Prostate gland (tissue), 2 donors: ENCODE results near the gene VSTM2B. TPM values are rescaled to one million over a fixed set of nuclear protein-coding genes. Genes with fewer than 3 reads are reported as not detected.

Source experiments
- DNase-seq: peaks from one replicate; pipeline ENCODE4 v3.0.0-alpha.2; 2019; ENCODE audit warnings: low spot score
- H3K27ac ChIP-seq, 2 donors: fragments of 200-600 bp; sonication (generic); 2 replicates each; pipeline ENCODE4 v1.5.1; 2017 to 2019
- H3K27me3 ChIP-seq: fragments of 200-600 bp; sonication (generic); replicated peaks from 2 replicates; pipeline ENCODE4 v1.5.1; 2019; ENCODE audit not compliant: insufficient read depth
- H3K36me3 ChIP-seq, 2 donors: fragments of 200-600 bp; sonication (generic); 1 replicate in 1 of 2; 2 replicates in 1 of 2; pipeline versions ENCODE4 v1.5.1 to v1.8.1; 2017 to 2019
- H3K4me1 ChIP-seq: fragments of 200-600 bp; sonication (generic); replicated peaks from 2 replicates; pipeline ENCODE4 v1.5.1; 2019
- H3K4me3 ChIP-seq, 2 donors: fragments of 200-600 bp; sonication (generic); 2 replicates each; pipeline ENCODE4 v1.5.1; 2017 to 2019
- H3K9me3 ChIP-seq: fragments of 200-600 bp; sonication (generic); 2 replicates; pipeline ENCODE4 v1.5.1; 2017
- CTCF ChIP-seq, 4 experiments: fragments of 200-600 bp in 2 of 4; fragments of 450-650 bp in 2 of 4; sonication (generic) in 2 of 4; IDR thresholded peaks; 1 replicate in 3 of 4; 2 replicates in 1 of 4; pipeline ENCODE4 v1.5.1; 2016 to 2019; ENCODE audit warnings: antibody characterized with exemption in 4 of 4, mild to moderate bottlenecking in 2 of 4, moderate library complexity in 2 of 4
- POLR2A ChIP-seq: fragments of 450-650 bp; IDR thresholded peaks from one replicate; pipeline ENCODE4 v1.6.1; 2016; ENCODE audit warnings: antibody characterized with exemption, mild to moderate bottlenecking
- POLR2AphosphoS5 ChIP-seq: sonication (generic); formaldehyde crosslinking; IDR thresholded peaks from one replicate; pipeline ENCODE4 v1.6.1; 2017; ENCODE audit warnings: antibody characterized with exemption
- WGBS: methylation state at CpG from one replicate; pipeline ENCODE4 v1.1.5; 2018; 5-methylcytosine and 5-hydroxymethylcytosine counted together
- intact Hi-C: fragments of 100-400 bp; cut with DNase I; formaldehyde crosslinking; loops from one replicate; pipeline ENCODE4 v1.14.2; 2022
- total RNA-seq, 2 donors: library from RNA; depleted of rRNA; stranded (reverse); fragments of >200 nt; gene quantifications; one replicate each; pipeline ENCODE4 v1.1.0, GENCODE V29; 2016

VSTM2B gene
- total RNA-seq, 2 donors from 2014 or later: not detected

DNA sequence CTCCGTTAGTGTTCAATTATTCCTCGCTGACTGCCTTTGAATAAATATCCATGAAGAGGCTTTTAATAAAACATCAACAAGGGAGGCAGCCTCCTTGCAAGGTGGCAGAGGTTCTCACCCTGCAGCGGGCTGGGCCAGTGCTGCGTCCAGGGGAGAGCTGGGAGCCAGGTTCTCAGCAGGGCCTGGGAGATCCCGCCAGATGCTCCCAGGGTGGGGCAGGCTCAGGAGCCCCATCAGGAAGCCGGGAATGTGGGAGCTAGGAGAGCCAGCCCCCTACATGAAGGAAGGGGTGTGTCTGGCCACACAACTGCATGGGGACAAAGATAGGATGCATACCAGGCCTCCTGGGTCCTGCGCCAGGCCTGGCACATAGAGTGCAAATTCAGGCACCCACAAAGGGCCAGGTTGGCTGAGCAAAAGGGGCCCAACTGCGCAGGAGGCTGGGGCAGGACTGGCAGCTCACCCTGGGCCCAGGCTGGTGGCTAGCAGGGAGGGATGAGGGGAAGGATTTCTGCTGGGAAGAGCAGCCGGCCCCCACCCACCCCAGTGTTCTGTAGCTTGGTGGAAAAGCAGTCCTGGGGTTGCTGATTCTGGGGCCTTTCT lies 22.8 kb downstream of the VSTM2B start:
- H3K27me3 ChIP-seq: no peaks in the 10 kb centered on the region
- no peak for DNase-seq
- no peaks in the 10 kb centered on the region for H3K4me1 ChIP-seq
- H3K9me3 ChIP-seq: no peaks in the 10 kb centered on the region
- no peak overlapping the region for H3K4me3 ChIP-seq
- no peak overlapping the region for H3K27ac ChIP-seq
- H3K36me3 ChIP-seq: no peaks in the 10 kb centered on the region
- intact Hi-C loops: no loop called here
- 72% methylated on average over 8 of the region's 9 CpGs for WGBS
- TF ChIP-seq CTCF (IDR thresholded peaks at IDR 0.05) (no peak), POLR2AphosphoS5 (no peak), POLR2A (no peak)

- no peak for DNase-seq
- WGBS: 71% methylated on average over 9 of the region's 9 CpGs
- Histone ChIP-seq H3K27ac (no peak overlapping the region), H3K4me1 (no peaks in the 10 kb centered on the region), H3K4me3 (no peak overlapping the region), H3K9me3 (no peaks in the 10 kb centered on the region), H3K36me3 (no peaks in the 10 kb centered on the region), H3K27me3 (no peaks in the 10 kb centered on the region)
- intact Hi-C loops: no loop called here
- TF ChIP-seq POLR2AphosphoS5 (no peak), CTCF (IDR thresholded peaks at IDR 0.05) (no peak), POLR2A (no peak)
These were observed 23.6 kb downstream of the VSTM2B start for GRCh38 chr19:29549105-29550070.

DNA sequence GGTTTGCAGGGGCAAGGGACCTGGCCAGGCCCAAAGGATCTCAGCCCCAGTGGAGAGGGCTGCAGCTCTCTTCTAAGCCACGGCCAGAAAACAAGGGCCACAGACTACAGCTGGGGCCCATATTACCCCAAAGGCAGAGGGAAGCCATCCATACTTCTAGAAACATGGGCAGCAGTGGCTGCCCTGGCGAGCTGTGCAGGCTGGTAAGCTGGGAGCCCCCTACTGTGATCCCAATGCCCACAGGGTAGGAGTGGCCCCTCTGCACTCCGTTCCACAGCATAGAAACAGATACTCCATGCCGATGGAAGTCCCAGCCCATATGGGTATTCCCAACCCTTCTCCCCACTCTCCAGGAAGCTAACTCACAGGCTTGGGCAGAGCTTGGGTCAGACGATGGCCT lies 25.1 kb downstream of the VSTM2B start:
- intact Hi-C loops: no loop called here
- Histone ChIP-seq H3K4me3 (no peak overlapping the region), H3K36me3 (no peaks in the 10 kb centered on the region), H3K27me3 (no peaks in the 10 kb centered on the region), H3K9me3 (no peaks in the 10 kb centered on the region), H3K27ac (no peak overlapping the region), H3K4me1 (no peaks in the 10 kb centered on the region)
- DNase-seq: no peak
- 72% methylated on average over 5 of the region's 5 CpGs for WGBS
- no peak for TF ChIP-seq CTCF (IDR thresholded peaks at IDR 0.05)
- no peak for TF ChIP-seq POLR2A
- TF ChIP-seq POLR2AphosphoS5: no peak

GRCh38 chr19:29551774-29552173 lies 26.0 kb downstream of the VSTM2B start:
- no peak overlapping the region for H3K4me3 ChIP-seq
- H3K27me3 ChIP-seq: no peaks in the 10 kb centered on the region
- no peaks in the 10 kb centered on the region for H3K9me3 ChIP-seq
- no peak overlapping the region for H3K27ac ChIP-seq
- WGBS: 90% methylated on average over 3 of the region's 3 CpGs
- no peak for DNase-seq
- intact Hi-C loops: no loop called here
- no peaks in the 10 kb centered on the region for H3K4me1 ChIP-seq
- no peaks in the 10 kb centered on the region for H3K36me3 ChIP-seq
- TF ChIP-seq CTCF (IDR thresholded peaks at IDR 0.05) (no peak), POLR2AphosphoS5 (no peak), POLR2A (no peak)
